SK-N-SH (cell line): Measurements from ENCODE around the gene LPIN2. TPM values are rescaled to one million over a fixed set of nuclear protein-coding genes. Genes with fewer than 3 reads are reported as not detected.

Source experiments
- CTCF ChIA-PET: fragments of 300-600, 350-600 bp; formaldehyde crosslinking; extraction: SDS; loops from one replicate; lab custom pipeline; 2021; lab: Yijun Ruan, JAX
- POLR2A ChIA-PET: fragments of 350-600 bp; sonication (Branson Sonifier 250); formaldehyde crosslinking; extraction: SDS; loops from one replicate; lab custom pipeline; 2020; ENCODE audit warnings: antibody characterized with exemption, inconsistent platforms; lab: Yijun Ruan, JAX
- DNase-seq: peaks from one replicate; pipeline ENCODE4 v3.0.0; 2012
- H2AFZ ChIP-seq: fragments of 200-600 bp; sonication (generic); 2 replicates; pipeline ENCODE4 v1.8.1; 2016; ENCODE audit warnings: antibody characterized with exemption, mild to moderate bottlenecking, low read depth
- H3F3A ChIP-seq: fragments of 200-600 bp; sonication (generic); replicated peaks from 2 replicates; pipeline ENCODE3; 2016; ENCODE audit warnings: antibody characterized with exemption, mild to moderate bottlenecking; ENCODE audit not compliant: insufficient read depth
- H3K27ac ChIP-seq, 2 experiments: fragments of 200-500 bp in 1 of 2; fragments of 200-600 bp in 1 of 2; sonication (Bioruptor generic) in 1 of 2; sonication (generic), shearing (Covaris generic) in 1 of 2; 2 replicates each; pipeline versions ENCODE4 v1.5.1 to v1.6.1; 2014 to 2016; ENCODE audit warnings: low read depth in 2 of 2, inconsistent platforms in 1 of 2, low read length in 1 of 2, mild to moderate bottlenecking in 1 of 2, mixed read lengths in 1 of 2
- H3K27me3 ChIP-seq: fragments of 200-600 bp; sonication (generic), shearing (Covaris generic); 2 replicates; pipeline ENCODE4 v1.6.1; 2016; ENCODE audit warnings: mixed run types; ENCODE audit not compliant: insufficient read depth
- H3K36me3 ChIP-seq, 2 experiments: fragments of 200-500 bp in 1 of 2; fragments of 200-600 bp in 1 of 2; sonication (Bioruptor generic) in 1 of 2; sonication (generic) in 1 of 2; replicated peaks in 1 of 2; 2 replicates each; pipeline versions ENCODE3 to v1.5.1; 2014 to 2016; ENCODE audit warnings: low read length in 1 of 2, mild to moderate bottlenecking in 1 of 2; ENCODE audit not compliant: insufficient read depth in 2 of 2, control insufficient read depth in 1 of 2
- H3K4me1 ChIP-seq, 2 experiments: fragments of 200-500 bp in 1 of 2; fragments of 200-600 bp in 1 of 2; sonication (Bioruptor generic) in 1 of 2; sonication (generic), shearing (Covaris generic) in 1 of 2; 2 replicates each; pipeline versions ENCODE4 v1.5.1 to v1.6.1; 2014 to 2016; ENCODE audit warnings: low read depth in 1 of 2, low read length in 1 of 2, mixed run types in 1 of 2; ENCODE audit not compliant: insufficient read depth in 2 of 2, control insufficient read depth in 1 of 2
- H3K4me2 ChIP-seq: fragments of 200-600 bp; sonication (generic), shearing (Covaris generic); 2 replicates; pipeline ENCODE4 v1.6.1; 2017; ENCODE audit warnings: mixed run types
- H3K4me3 ChIP-seq, 2 experiments: fragments of 200-500 bp in 1 of 2; fragments of 200-600 bp in 1 of 2; sonication (Bioruptor generic) in 1 of 2; sonication (generic), shearing (Covaris generic) in 1 of 2; 2 replicates each; pipeline versions ENCODE4 v1.5.1 to v1.8.1; 2014 to 2016; ENCODE audit warnings: low read depth in 2 of 2, inconsistent platforms in 1 of 2, low read length in 1 of 2, mild to moderate bottlenecking in 1 of 2, mixed read lengths in 1 of 2, moderate library complexity in 1 of 2
- H3K79me2 ChIP-seq: fragments of 200-600 bp; sonication (generic); 2 replicates; pipeline ENCODE4 v1.8.1; 2017; ENCODE audit warnings: mild to moderate bottlenecking; ENCODE audit not compliant: insufficient read depth
- H3K9ac ChIP-seq: fragments of 200-600 bp; sonication (generic); 2 replicates; pipeline ENCODE4 v1.6.1; 2017; ENCODE audit warnings: mixed run types
- H3K9me2 ChIP-seq: fragments of 200-600 bp; sonication (generic); 2 replicates; pipeline ENCODE4 v1.6.1; 2017; ENCODE audit warnings: mixed run types
- H3K9me3 ChIP-seq: fragments of 200-600 bp; sonication (generic); 2 replicates; pipeline ENCODE4 v1.6.1; 2017; ENCODE audit warnings: mixed run types, mild to moderate bottlenecking, moderate library complexity
- H4K20me1 ChIP-seq: fragments of 200-600 bp; sonication (generic); 2 replicates; pipeline ENCODE4 v1.6.1; 2017; ENCODE audit warnings: mild to moderate bottlenecking, mixed run types; ENCODE audit not compliant: insufficient read depth
- CHD2 ChIP-seq: fragments of 150-350 bp; IDR thresholded peaks from 2 replicates; pipeline ENCODE4 v1.6.1; 2018; ENCODE audit warnings: low read length; ENCODE audit not compliant: partially characterized antibody
- EP300 ChIP-seq, 2 experiments: IDR thresholded peaks; 2 replicates each; pipeline versions ENCODE4 v1.4.0 to v1.6.1; 2012; ENCODE audit warnings: borderline replicate concordance in 1 of 2, low read depth in 1 of 2, low read length in 1 of 2
- FOSL2 ChIP-seq: IDR thresholded peaks from 2 replicates; pipeline ENCODE4 v1.4.0; 2012; ENCODE audit warnings: low read depth, mild to moderate bottlenecking, moderate library complexity, borderline replicate concordance
- FOXM1 ChIP-seq: IDR thresholded peaks from 2 replicates; pipeline ENCODE4 v1.4.0; 2012; ENCODE audit warnings: low read depth, mild to moderate bottlenecking
- MEF2A ChIP-seq: IDR thresholded peaks from 2 replicates; pipeline ENCODE4 v1.4.0; 2012; ENCODE audit warnings: low read depth, borderline replicate concordance
- RAD21 ChIP-seq: IDR thresholded peaks from 2 replicates; pipeline ENCODE4 v1.6.1; 2012; ENCODE audit warnings: mild to moderate bottlenecking, low read length
- RCOR1 ChIP-seq: fragments of 150-350 bp; IDR thresholded peaks from 2 replicates; pipeline ENCODE4 v1.6.1; 2017; ENCODE audit warnings: antibody characterized with exemption, low read length
- RFX5 ChIP-seq: IDR thresholded peaks from 2 replicates; pipeline ENCODE4 v1.6.1; 2012; ENCODE audit warnings: mild to moderate bottlenecking, improper control_type of control experiment, low read length
- SMC3 ChIP-seq: IDR thresholded peaks from 2 replicates; pipeline ENCODE4 v1.6.1; 2012; ENCODE audit warnings: low read depth, low read length, improper control_type of control experiment
- TAF1 ChIP-seq: IDR thresholded peaks from 2 replicates; pipeline ENCODE4 v1.6.1; 2012; ENCODE audit warnings: low read depth, mild to moderate bottlenecking, low read length, moderate library complexity, borderline replicate concordance
- USF2 ChIP-seq: fragments of 150-350 bp; IDR thresholded peaks from 2 replicates; pipeline ENCODE4 v1.6.1; 2017; ENCODE audit warnings: antibody characterized with exemption, low read length, low read depth, borderline replicate concordance
- ZBTB33 ChIP-seq: IDR thresholded peaks from 2 replicates; pipeline ENCODE4 v1.4.0; 2012; ENCODE audit warnings: low read depth, borderline replicate concordance
- WGBS: methylation state at CpG from one replicate; pipeline ENCODE4 v1.1.6; 2017; ENCODE audit warnings: low lambda C conversion rate; 5-methylcytosine and 5-hydroxymethylcytosine counted together
- polyA plus RNA-seq, 3 experiments: library from polyadenylated mRNA; depleted of rRNA; stranded (reverse); fragments of >200 nt; gene quantifications; 2 replicates each; pipeline ENCODE4 v1.2.3, GENCODE V29; 2012

The LPIN2 gene
- polyA plus RNA-seq, 1 of the 3 experiments (the other 2 are of a cell fraction) = 19.3 TPM

GRCh38 chr18:2994020-2994589 is 18.8 kb downstream of the LPIN2 start:
- Histone ChIP-seq H3K27ac (no peak overlapping the region), H3F3A (peaks cover 4% of the 10 kb centered on the region), H3K4me1 (peaks cover 3 to 5% of the 10 kb centered on the region in 2 experiments; a peak in 1 of 4 replicates), H3K27me3 (no peaks in the 10 kb centered on the region), H3K9me2 (no peaks in the 10 kb centered on the region), H4K20me1 (peaks cover 8% of the 10 kb centered on the region), H2AFZ (no peak overlapping the region), H3K4me2 (no peak overlapping the region), H3K9ac (no peak overlapping the region), H3K9me3 (no peaks in the 10 kb centered on the region), H3K36me3 (peaks cover 0 to 7% of the 10 kb centered on the region in 2 experiments), H3K4me3 (no peak overlapping the region), H3K79me2 (peaks cover 96% of the 10 kb centered on the region)
- DNase-seq = no peak
- TF ChIP-seq FOXM1 = no peak
- no peak for TF ChIP-seq ZBTB33
- no peak for TF ChIP-seq EP300 (IDR thresholded peaks at IDR 0.05; ENCODE audit: borderline replicate concordance in 1 of 2, low read depth in 1 of 2, low read length in 1 of 2)
- no peak for TF ChIP-seq SMC3
- no peak for TF ChIP-seq CHD2
- no peak for TF ChIP-seq USF2
- no peak for TF ChIP-seq TAF1
- no peak for TF ChIP-seq RFX5
- ChIA-PET CTCF (interaction anchor here (0.7 to 2.7 kb wide), 6 partner anchors 9 to 252 kb away, joined by 3 to 9 read pairs (median 4); no protein-coding TSS in a partner anchor), POLR2A (no interaction called here)
- WGBS = 85% methylated on average over 2 of the region's 2 CpGs

- H3K4me2 ChIP-seq = no peak overlapping the region
- WGBS = 96% methylated on average over 6 of the region's 6 CpGs
- no peak overlapping the region for H2AFZ ChIP-seq
- no peaks in the 10 kb centered on the region for H3K9me2 ChIP-seq
- peaks cover 8% of the 10 kb centered on the region for H4K20me1 ChIP-seq
- no peaks in the 10 kb centered on the region for H3K27me3 ChIP-seq
- ChIA-PET POLR2A (no interaction called here), CTCF (interaction anchor here (1.8 to 2.7 kb wide), 3 partner anchors 8 to 253 kb away, joined by 6 to 9 read pairs (median 7); no protein-coding TSS in a partner anchor)
- peaks cover 96% of the 10 kb centered on the region for H3K79me2 ChIP-seq
- peaks cover 5 to 9% of the 10 kb centered on the region in 2 experiments; a peak in 1 of 4 replicates for H3K4me1 ChIP-seq
- H3K36me3 ChIP-seq = peaks cover 0 to 7% of the 10 kb centered on the region in 2 experiments
- no peak for DNase-seq
- TF ChIP-seq FOSL2 (no peak), RCOR1 (no peak), RAD21 (no peak), MEF2A (no peak)
- no peak overlapping the region for H3K4me3 ChIP-seq
- no peak overlapping the region for H3K9ac ChIP-seq
- H3K27ac ChIP-seq = no peak overlapping the region
- H3F3A ChIP-seq = peaks cover 10% of the 10 kb centered on the region
- no peaks in the 10 kb centered on the region for H3K9me3 ChIP-seq
Measured at GRCh38 chr18:2992995-2993877, 19.7 kb downstream of the LPIN2 start.
